RWPE2 (cell line): ENCODE results near the gene ZBTB32.
A peak's percentile ranks its signal among the peaks of the same experiment; 100 is the strongest.

Source experiments
- ATAC-seq: fragments of 200-7000 bp; cut with Tn5 transposase; 3 replicates; pipeline ENCODE4 v1.9.1; 2021; ENCODE audit warnings: low read depth
- DNase-seq: peaks from one replicate; pipeline ENCODE4 v3.0.0-alpha.2; 2020; ENCODE audit warnings: low spot score
- H3K27ac ChIP-seq: fragments of 450-650 bp; 2 replicates; pipeline ENCODE4 v1.5.1; 2017; ENCODE audit warnings: mild to moderate bottlenecking; ENCODE audit not compliant: poor library complexity, severe bottlenecking
- H3K27me3 ChIP-seq: fragments of 250-450 bp; sonication (Bioruptor Pico); 2 replicates; pipeline ENCODE4 v1.5.1; 2021; ENCODE audit warnings: mild to moderate bottlenecking, moderate library complexity; ENCODE audit not compliant: insufficient read depth, poor library complexity, severe bottlenecking
- H3K36me3 ChIP-seq: fragments of 250-450 bp; sonication (Bioruptor Pico); 2 replicates; pipeline ENCODE4 v1.5.1; 2020; ENCODE audit warnings: low read depth, mild to moderate bottlenecking, moderate library complexity
- H3K4me1 ChIP-seq: fragments of 250-450 bp; sonication (Bioruptor Pico); 2 replicates; pipeline ENCODE4 v1.5.1; 2021; ENCODE audit warnings: mild to moderate bottlenecking, moderate library complexity; ENCODE audit not compliant: insufficient read depth, poor library complexity, severe bottlenecking
- H3K4me3 ChIP-seq: fragments of 250-450 bp; sonication (Bioruptor Pico); 2 replicates; pipeline ENCODE4 v1.5.1; 2021; ENCODE audit warnings: mild to moderate bottlenecking, moderate library complexity; ENCODE audit not compliant: severe bottlenecking
- H3K9me3 ChIP-seq: fragments of 250-450 bp; sonication (Bioruptor Pico); 2 replicates; pipeline ENCODE4 v1.5.1; 2021; ENCODE audit warnings: mild to moderate bottlenecking, moderate library complexity; ENCODE audit not compliant: severe bottlenecking
- TF ChIP-seq, protein P1 (sequence below): fragments of 450-650 bp; IDR thresholded peaks from one replicate; pipeline ENCODE4 v1.5.1; 2017; ENCODE audit warnings: mild to moderate bottlenecking, moderate library complexity; ENCODE audit not compliant: poor library complexity, severe bottlenecking

ZBTB32 gene

DNA sequence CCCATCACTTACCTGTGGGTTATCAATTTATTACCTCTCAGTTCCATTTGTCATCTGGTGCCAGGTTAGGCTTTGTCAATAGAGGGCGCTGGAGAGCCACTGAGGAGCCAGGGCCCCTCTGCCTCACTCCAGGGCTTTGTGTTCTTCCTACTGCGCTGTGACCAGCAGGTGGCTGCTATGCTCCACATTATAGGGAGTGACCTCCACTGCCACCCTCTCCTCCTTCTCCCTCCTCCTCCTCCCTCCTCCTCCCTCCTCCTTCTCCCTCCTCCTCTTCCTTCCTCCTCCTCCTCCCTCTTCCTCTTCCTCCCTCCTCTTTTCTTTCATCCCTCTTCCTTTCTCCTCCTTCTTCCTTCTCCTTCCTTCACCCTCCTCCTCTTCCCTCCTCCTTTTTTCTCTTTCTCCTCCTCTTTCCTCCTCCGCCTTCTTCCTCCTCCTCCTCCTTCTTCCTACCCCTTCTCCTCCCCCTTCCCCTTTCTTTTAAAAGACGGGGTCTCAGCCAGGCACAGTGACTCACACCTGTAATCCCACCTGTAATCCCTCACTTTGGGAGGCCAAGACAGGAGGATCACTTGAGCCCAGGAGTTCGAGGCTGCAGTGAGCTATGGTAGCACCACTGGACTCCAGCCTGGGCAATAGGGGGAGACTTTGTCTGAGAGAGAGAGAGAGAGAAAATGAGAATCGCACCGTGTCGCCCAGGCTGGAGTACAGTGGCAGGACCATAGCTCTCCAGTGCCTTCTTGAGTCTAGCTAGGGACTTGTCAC lies 10.3 kb upstream of the ZBTB32 start:
- TF ChIP-seq, protein P1, sequence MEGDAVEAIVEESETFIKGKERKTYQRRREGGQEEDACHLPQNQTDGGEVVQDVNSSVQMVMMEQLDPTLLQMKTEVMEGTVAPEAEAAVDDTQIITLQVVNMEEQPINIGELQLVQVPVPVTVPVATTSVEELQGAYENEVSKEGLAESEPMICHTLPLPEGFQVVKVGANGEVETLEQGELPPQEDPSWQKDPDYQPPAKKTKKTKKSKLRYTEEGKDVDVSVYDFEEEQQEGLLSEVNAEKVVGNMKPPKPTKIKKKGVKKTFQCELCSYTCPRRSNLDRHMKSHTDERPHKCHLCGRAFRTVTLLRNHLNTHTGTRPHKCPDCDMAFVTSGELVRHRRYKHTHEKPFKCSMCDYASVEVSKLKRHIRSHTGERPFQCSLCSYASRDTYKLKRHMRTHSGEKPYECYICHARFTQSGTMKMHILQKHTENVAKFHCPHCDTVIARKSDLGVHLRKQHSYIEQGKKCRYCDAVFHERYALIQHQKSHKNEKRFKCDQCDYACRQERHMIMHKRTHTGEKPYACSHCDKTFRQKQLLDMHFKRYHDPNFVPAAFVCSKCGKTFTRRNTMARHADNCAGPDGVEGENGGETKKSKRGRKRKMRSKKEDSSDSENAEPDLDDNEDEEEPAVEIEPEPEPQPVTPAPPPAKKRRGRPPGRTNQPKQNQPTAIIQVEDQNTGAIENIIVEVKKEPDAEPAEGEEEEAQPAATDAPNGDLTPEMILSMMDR = peak; percentile 88
- H3K4me1 ChIP-seq = no peaks in the 10 kb centered on the region
- no peaks in the 10 kb centered on the region for H3K36me3 ChIP-seq
- peak; percentile 99 for ATAC-seq
- no peaks in the 10 kb centered on the region for H3K27me3 ChIP-seq
- no peaks in the 10 kb centered on the region for H3K9me3 ChIP-seq
- H3K27ac ChIP-seq = no peak overlapping the region
- peak; percentile 71 for DNase-seq
- H3K4me3 ChIP-seq = no peak overlapping the region

DNA sequence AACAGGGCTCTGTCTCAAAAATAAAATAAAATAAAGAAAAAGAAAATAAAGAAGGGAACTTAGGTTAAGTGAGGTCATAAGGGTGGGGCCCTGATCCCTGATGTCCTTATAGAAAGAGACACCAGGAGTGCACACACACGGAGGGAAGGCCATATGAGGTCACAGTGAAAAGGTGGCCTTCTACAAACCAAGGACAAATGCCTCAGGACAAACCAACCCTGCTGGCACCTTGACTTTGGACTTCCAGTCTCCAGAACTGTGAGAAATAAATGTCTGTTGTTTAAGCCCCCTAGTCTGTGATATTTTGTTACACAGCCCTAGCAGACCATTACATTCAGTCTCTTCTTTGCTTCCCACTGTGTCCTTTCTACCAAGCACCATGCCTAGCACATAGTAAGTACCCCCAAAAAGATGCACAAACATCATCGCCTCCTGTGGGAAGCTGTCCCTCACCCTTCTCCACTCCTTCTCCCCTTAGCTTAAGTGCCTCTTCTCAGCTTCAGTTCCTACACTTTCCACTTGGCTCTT lies 8.4 kb upstream of the ZBTB32 start:
- DNase-seq (no peak), ATAC-seq (no peak)
- H3K27me3 ChIP-seq = no peaks in the 10 kb centered on the region
- TF ChIP-seq, protein P1 = no peak
- H3K36me3 ChIP-seq = no peaks in the 10 kb centered on the region
- no peak overlapping the region for H3K4me3 ChIP-seq
- no peaks in the 10 kb centered on the region for H3K9me3 ChIP-seq
- H3K4me1 ChIP-seq = no peaks in the 10 kb centered on the region
- H3K27ac ChIP-seq = no peak overlapping the region

DNA sequence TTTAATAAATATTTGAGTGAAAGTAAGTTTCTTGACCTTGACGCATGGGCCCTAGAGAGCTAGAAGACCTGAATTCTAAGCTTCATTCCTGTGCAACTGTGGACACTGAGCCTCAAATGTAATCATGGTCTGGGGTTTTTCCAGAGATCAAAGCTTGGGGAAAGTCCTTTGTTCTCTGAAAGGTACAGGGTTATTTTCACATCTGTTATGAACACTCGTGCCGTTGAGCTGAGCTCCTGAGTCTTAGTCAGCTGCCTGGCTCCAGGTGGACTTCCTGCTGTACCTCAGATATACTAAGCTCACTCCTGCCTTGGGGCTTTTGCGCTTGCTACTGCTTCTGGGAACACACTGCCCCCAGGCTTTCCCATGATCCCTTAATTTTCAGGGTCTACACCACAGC lies 7.5 kb upstream of the ZBTB32 start:
- Histone ChIP-seq H3K27ac (no peak overlapping the region), H3K4me1 (no peaks in the 10 kb centered on the region), H3K36me3 (no peaks in the 10 kb centered on the region), H3K4me3 (no peak overlapping the region), H3K27me3 (no peaks in the 10 kb centered on the region), H3K9me3 (no peaks in the 10 kb centered on the region)
- ATAC-seq (no peak), DNase-seq (no peak)
- TF ChIP-seq, protein P1 = no peak

DNA sequence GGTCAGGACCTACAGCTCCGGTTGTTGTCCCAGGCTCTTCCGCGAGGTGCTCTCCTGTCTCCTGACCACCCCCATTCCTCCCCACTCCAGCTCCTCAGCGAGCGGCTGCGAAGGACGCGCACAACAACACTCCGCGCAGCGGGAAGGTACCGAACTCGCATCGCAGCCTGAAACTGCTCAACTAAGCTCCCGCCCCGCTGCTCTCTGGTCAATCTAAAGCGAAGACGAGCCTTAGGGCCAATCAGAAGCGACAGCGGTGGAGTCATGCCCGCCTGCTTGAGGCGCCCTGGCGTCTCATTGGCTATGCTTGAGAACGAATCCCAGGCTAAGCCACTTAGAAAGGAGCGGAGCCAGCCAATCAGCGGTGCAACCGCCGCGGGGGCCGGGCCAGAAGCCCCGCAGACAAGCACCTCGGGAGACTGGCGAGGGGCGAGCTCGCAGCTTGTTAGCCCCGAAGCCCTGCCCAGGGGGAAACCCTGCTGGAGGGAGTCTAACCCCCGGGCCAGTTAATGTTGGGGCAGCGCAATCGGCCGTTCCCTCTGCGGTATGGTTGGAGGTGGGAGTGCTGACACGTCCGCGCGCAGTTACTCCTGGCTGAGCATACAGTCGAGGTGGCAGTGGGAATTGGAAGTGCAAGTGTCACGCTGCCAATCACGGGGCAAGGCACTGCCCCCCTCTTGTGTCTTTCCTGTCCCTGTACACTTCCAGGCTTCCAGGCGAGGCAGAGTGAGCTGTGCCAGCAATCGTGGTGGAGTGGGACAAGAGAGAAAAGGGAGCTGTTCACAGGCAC lies 1.9 kb upstream of the ZBTB32 start:
- H3K27me3 ChIP-seq = no peaks in the 10 kb centered on the region
- TF ChIP-seq, protein P1 = no peak
- H3K4me3 ChIP-seq = peak overlapping the region; percentile 49
- no peaks in the 10 kb centered on the region for H3K9me3 ChIP-seq
- ATAC-seq (peak; percentile 99), DNase-seq (peak; percentile 95)
- H3K27ac ChIP-seq = no peak overlapping the region
- H3K36me3 ChIP-seq = no peaks in the 10 kb centered on the region
- H3K4me1 ChIP-seq = no peaks in the 10 kb centered on the region
